ENCODE results near the gene CAPN8.
A peak's percentile ranks its signal among the peaks of the same experiment; 100 is the strongest.

DNA sequence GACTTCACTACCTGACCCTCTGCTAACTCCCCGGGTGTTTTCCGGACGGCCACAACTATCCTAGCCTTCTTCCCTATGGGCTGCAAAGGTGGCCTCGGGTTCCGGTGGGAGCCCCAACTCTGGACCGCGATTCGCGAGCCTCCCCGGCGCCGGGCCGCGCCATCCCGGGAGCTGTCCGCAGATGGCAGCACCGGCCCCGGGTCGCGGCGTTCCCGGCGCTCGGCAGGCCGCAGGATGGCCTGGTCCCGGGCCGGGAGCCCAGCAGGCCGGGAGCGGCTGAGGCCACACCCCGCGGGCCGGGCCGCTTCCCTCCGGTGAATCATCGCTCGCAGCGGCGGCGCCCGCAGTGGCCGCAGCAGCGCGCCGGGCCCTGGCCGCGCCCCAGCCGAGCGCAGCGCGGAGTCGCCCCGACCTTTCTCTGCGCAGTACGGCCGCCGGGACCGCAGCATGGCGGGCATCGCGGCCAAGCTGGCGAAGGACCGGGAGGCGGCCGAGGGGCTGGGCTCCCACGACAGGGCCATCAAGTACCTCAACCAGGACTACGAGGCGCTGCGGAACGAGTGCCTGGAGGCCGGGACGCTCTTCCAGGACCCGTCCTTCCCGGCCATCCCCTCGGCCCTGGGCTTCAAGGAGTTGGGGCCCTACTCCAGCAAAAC lies 46.8 kb upstream of the CAPN8 start, which contains the start of gene CAPN2:
- TF ChIP-seq POLR2AphosphoS5 (IDR thresholded peaks at IDR 0.05; ENCODE audit: low read depth, low read length) (peak; percentile 38; the same call in 1 of the 2 replicates), TAF1 (IDR thresholded peaks at IDR 0.05; ENCODE audit: borderline replicate concordance, insufficient read depth, low read length) (no peak), SIN3A (IDR thresholded peaks at IDR 0.05; ENCODE audit: borderline replicate concordance, insufficient read depth, low read length) (0 out of 2 replicates have a peak, but pooled peaks have one; percentile 19)
- TF ChIP-seq, protein P1, sequence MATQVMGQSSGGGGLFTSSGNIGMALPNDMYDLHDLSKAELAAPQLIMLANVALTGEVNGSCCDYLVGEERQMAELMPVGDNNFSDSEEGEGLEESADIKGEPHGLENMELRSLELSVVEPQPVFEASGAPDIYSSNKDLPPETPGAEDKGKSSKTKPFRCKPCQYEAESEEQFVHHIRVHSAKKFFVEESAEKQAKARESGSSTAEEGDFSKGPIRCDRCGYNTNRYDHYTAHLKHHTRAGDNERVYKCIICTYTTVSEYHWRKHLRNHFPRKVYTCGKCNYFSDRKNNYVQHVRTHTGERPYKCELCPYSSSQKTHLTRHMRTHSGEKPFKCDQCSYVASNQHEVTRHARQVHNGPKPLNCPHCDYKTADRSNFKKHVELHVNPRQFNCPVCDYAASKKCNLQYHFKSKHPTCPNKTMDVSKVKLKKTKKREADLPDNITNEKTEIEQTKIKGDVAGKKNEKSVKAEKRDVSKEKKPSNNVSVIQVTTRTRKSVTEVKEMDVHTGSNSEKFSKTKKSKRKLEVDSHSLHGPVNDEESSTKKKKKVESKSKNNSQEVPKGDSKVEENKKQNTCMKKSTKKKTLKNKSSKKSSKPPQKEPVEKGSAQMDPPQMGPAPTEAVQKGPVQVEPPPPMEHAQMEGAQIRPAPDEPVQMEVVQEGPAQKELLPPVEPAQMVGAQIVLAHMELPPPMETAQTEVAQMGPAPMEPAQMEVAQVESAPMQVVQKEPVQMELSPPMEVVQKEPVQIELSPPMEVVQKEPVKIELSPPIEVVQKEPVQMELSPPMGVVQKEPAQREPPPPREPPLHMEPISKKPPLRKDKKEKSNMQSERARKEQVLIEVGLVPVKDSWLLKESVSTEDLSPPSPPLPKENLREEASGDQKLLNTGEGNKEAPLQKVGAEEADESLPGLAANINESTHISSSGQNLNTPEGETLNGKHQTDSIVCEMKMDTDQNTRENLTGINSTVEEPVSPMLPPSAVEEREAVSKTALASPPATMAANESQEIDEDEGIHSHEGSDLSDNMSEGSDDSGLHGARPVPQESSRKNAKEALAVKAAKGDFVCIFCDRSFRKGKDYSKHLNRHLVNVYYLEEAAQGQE (IDR thresholded peaks at IDR 0.05; ENCODE audit: insufficient read depth in 1 of 2, low read depth in 2 of 2, low read length in 2 of 2): no peak

All from PFSK-1 (cell line).